ENCODE data around the gene DHX29.

Gene DHX29

GRCh38 chr5:55289808-55290207, 17.7 kb downstream of the DHX29 start:
- ATAC-seq, result no peak
- no peak for TF ChIP-seq ESRRG (CRISPR knock-in tag; IDR thresholded peaks at IDR 0.05)
- no peak for TF ChIP-seq ISL1 (CRISPR knock-in tag; IDR thresholded peaks at IDR 0.05)
- no peak for TF ChIP-seq ZFP3 (CRISPR knock-in tag; IDR thresholded peaks at IDR 0.05)
- TF ChIP-seq TOX (CRISPR knock-in tag; IDR thresholded peaks at IDR 0.05; ENCODE audit: borderline replicate concordance), result no peak
- no peak for TF ChIP-seq ZFP30 (CRISPR knock-in tag; IDR thresholded peaks at IDR 0.05)
- TF ChIP-seq ZNF8 (CRISPR knock-in tag; IDR thresholded peaks at IDR 0.05), result no peak
- TF ChIP-seq CSRNP3 (CRISPR knock-in tag; IDR thresholded peaks at IDR 0.05), result no peak
- no peak for TF ChIP-seq GLIS3 (CRISPR knock-in tag; IDR thresholded peaks at IDR 0.05)
- no peak for TF ChIP-seq PPARA (CRISPR knock-in tag; IDR thresholded peaks at IDR 0.05; ENCODE audit: borderline replicate concordance)
- no peak for TF ChIP-seq BACH2 (CRISPR knock-in tag; IDR thresholded peaks at IDR 0.05; ENCODE audit: borderline replicate concordance)
- no peak for TF ChIP-seq ZNF70 (CRISPR knock-in tag; IDR thresholded peaks at IDR 0.05)
- no peak for TF ChIP-seq ZC3H10 (CRISPR knock-in tag; IDR thresholded peaks at IDR 0.05)
- no peak for TF ChIP-seq ARNTL (CRISPR knock-in tag; IDR thresholded peaks at IDR 0.05; ENCODE audit: borderline replicate concordance, low read depth)
- TF ChIP-seq OSR1 (CRISPR knock-in tag; IDR thresholded peaks at IDR 0.05), result no peak
- no peak for TF ChIP-seq CREB5 (CRISPR knock-in tag; IDR thresholded peaks at IDR 0.05; ENCODE audit: low read depth)
- TF ChIP-seq TSHZ2 (CRISPR knock-in tag; IDR thresholded peaks at IDR 0.05), result no peak
- TF ChIP-seq RARB (CRISPR knock-in tag; IDR thresholded peaks at IDR 0.05), result no peak
- TF ChIP-seq POU6F1 (CRISPR knock-in tag; IDR thresholded peaks at IDR 0.05; ENCODE audit: borderline replicate concordance, low read depth), result no peak
- no peak for TF ChIP-seq CSDC2 (CRISPR knock-in tag; IDR thresholded peaks at IDR 0.05)
- TF ChIP-seq, protein P1, sequence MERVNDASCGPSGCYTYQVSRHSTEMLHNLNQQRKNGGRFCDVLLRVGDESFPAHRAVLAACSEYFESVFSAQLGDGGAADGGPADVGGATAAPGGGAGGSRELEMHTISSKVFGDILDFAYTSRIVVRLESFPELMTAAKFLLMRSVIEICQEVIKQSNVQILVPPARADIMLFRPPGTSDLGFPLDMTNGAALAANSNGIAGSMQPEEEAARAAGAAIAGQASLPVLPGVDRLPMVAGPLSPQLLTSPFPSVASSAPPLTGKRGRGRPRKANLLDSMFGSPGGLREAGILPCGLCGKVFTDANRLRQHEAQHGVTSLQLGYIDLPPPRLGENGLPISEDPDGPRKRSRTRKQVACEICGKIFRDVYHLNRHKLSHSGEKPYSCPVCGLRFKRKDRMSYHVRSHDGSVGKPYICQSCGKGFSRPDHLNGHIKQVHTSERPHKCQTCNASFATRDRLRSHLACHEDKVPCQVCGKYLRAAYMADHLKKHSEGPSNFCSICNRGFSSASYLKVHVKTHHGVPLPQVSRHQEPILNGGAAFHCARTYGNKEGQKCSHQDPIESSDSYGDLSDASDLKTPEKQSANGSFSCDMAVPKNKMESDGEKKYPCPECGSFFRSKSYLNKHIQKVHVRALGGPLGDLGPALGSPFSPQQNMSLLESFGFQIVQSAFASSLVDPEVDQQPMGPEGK (CRISPR knock-in tag; IDR thresholded peaks at IDR 0.05; ENCODE audit: borderline replicate concordance), result no peak

- no peak for ATAC-seq
- TF ChIP-seq, protein P1 (CRISPR knock-in tag; IDR thresholded peaks at IDR 0.05; ENCODE audit: borderline replicate concordance), result no peak
- TF ChIP-seq ZFP30 (CRISPR knock-in tag; IDR thresholded peaks at IDR 0.05), result no peak
Observed at GRCh38 chr5:55286411-55286933, 21.0 kb downstream of the DHX29 start.
